Neutrophil (primary cell): Measurements from ENCODE around the gene RETREG1.

Source experiments
- H3K27ac ChIP-seq: fragments of 200-600 bp; sonication (generic); 2 replicates; pipeline ENCODE4 v1.5.1; 2016; ENCODE audit warnings: mild to moderate bottlenecking, moderate library complexity
- H3K27me3 ChIP-seq: fragments of 200-600 bp; sonication (generic); 2 replicates; pipeline ENCODE4 v1.6.0; 2016; ENCODE audit warnings: mild to moderate bottlenecking
- H3K36me3 ChIP-seq: fragments of 200-600 bp; sonication (generic); 2 replicates; pipeline ENCODE4 v1.5.1; 2017
- H3K4me1 ChIP-seq, 2 experiments: fragments of 200-600 bp in 1 of 2; sonication (generic) in 1 of 2; 1 replicate in 1 of 2; 2 replicates in 1 of 2; pipeline versions ENCODE4 v1.5.1 to v1.6.1; 2013 to 2016; ENCODE audit warnings: low read depth in 1 of 2, low read length in 1 of 2, mild to moderate bottlenecking in 1 of 2, moderate library complexity in 1 of 2; ENCODE audit not compliant: control insufficient read depth in 1 of 2, insufficient read depth in 1 of 2
- H3K4me3 ChIP-seq, 2 experiments: fragments of 200-600 bp in 1 of 2; sonication (generic) in 1 of 2; 1 replicate in 1 of 2; 2 replicates in 1 of 2; pipeline ENCODE4 v1.5.1; 2013 to 2016; ENCODE audit warnings: low read depth in 1 of 2, low read length in 1 of 2, mild to moderate bottlenecking in 1 of 2, moderate library complexity in 1 of 2
- H3K9me3 ChIP-seq: fragments of 200-600 bp; sonication (generic); 2 replicates; pipeline ENCODE4 v1.5.1; 2016
- TF ChIP-seq, protein P1 (sequence below): fragments of 200-600 bp; sonication (generic); IDR thresholded peaks from 2 replicates; pipeline ENCODE4 v1.5.1; 2016; ENCODE audit warnings: antibody characterized with exemption

The RETREG1 gene

DNA sequence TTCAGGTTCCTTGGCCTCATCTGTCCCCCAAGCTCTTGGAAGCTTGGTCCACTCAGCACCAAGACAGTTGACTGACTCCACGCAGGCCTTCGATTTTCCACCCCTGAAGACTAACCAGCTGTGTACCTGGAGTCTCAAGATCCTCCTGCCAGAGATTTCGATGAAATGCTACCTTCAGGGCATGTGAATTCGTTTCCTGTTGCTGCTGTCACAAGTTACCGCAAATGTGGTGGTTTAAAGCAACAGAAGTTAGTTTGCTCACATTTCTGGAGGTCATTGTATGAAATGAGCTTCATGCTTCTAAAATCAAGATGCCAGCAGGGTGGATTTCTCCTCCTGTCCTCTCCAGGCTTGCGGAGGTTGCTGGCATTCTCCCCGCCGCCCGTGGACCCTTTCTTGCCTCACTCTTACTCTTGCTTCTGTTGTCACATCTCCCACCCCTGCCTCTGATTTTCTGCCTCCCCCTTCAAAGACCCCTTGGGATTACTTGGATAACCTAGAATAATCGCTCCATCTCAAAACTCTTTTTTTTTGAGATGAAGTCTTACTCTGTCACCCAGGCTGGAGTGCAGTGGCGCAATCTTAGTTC lies 27.6 kb upstream of the RETREG1 start:
- Histone ChIP-seq H3K36me3 (no peaks in the 10 kb centered on the region), H3K4me3 (no peak overlapping the region), H3K9me3 (no peaks in the 10 kb centered on the region), H3K27me3 (no peaks in the 10 kb centered on the region), H3K27ac (no peak overlapping the region), H3K4me1 (no peaks in the 10 kb centered on the region)
- TF ChIP-seq, protein P1, sequence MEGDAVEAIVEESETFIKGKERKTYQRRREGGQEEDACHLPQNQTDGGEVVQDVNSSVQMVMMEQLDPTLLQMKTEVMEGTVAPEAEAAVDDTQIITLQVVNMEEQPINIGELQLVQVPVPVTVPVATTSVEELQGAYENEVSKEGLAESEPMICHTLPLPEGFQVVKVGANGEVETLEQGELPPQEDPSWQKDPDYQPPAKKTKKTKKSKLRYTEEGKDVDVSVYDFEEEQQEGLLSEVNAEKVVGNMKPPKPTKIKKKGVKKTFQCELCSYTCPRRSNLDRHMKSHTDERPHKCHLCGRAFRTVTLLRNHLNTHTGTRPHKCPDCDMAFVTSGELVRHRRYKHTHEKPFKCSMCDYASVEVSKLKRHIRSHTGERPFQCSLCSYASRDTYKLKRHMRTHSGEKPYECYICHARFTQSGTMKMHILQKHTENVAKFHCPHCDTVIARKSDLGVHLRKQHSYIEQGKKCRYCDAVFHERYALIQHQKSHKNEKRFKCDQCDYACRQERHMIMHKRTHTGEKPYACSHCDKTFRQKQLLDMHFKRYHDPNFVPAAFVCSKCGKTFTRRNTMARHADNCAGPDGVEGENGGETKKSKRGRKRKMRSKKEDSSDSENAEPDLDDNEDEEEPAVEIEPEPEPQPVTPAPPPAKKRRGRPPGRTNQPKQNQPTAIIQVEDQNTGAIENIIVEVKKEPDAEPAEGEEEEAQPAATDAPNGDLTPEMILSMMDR, result no peak

DNA sequence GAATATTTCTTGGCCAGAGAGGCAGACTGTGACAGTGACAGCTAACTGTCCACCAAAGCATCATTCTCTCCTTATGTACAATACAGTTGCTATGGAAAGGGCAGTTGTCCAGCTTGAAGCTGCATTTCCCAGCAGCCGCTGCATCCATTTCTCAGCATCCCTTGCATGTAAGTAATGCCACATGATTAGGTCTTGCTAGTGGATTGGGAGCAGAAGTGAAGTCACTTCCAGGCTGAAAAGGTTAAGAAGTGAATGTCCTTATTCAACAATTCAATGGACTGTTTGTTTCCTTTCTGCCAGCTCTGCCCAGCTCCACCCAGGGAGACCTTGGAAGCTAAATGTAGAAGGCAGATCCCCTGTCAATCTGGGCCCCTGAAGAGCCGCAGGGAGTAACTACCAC lies 26.1 kb upstream of the RETREG1 start:
- Histone ChIP-seq H3K4me1 (no peaks in the 10 kb centered on the region), H3K27me3 (no peaks in the 10 kb centered on the region), H3K9me3 (no peaks in the 10 kb centered on the region), H3K27ac (no peak overlapping the region), H3K4me3 (no peak overlapping the region), H3K36me3 (no peaks in the 10 kb centered on the region)
- TF ChIP-seq, protein P1, result no peak

DNA sequence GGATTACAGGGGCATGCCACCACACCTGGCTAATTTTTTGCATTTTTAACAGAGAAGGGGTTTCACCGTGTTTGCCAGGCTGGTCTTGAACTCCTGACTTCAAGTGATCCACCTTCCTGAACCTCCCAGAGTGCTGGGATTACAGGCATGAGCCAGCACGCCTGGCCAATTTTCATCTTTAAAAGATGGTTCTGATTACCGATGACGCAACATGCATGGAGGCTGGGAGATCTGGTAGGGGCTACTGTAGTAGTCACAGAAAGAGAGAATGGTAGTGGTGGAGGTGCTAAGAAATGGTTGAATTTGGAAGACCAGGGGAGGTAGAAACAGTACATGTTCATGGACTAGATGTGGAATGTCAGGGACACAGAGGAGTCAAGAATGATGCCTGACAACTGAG lies 22.4 kb upstream of the RETREG1 start:
- H3K36me3 ChIP-seq, result no peaks in the 10 kb centered on the region
- TF ChIP-seq, protein P1, result no peak
- H3K27ac ChIP-seq, result no peak overlapping the region
- no peaks in the 10 kb centered on the region for H3K27me3 ChIP-seq
- no peaks in the 10 kb centered on the region for H3K4me1 ChIP-seq
- H3K4me3 ChIP-seq, result no peak overlapping the region
- H3K9me3 ChIP-seq, result no peaks in the 10 kb centered on the region

DNA sequence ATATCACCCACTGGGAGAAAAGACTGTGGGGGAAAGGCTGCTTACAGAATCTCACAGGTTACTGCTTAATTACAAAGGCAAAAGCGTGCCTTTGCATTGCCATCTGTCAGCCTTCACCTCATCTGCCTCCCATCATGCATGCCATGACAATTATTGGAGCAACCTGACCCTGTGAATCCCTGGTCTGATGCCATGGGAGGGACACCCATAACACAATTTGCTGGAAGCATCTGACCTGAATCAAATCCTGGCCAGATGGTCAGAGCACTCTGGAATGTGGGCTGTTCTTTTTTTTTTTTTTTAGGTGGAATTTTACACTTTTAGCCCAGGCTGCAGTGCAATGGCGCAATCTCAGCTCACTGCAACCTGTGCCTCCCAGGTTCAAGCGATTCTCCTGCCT lies 11.6 kb upstream of the RETREG1 start:
- peaks cover 60% of the 10 kb centered on the region in 2 experiments for H3K4me1 ChIP-seq
- H3K36me3 ChIP-seq, result no peaks in the 10 kb centered on the region
- peak overlapping the region; percentile 73 for H3K27ac ChIP-seq
- no peaks in the 10 kb centered on the region for H3K9me3 ChIP-seq
- no peak overlapping the region for H3K4me3 ChIP-seq
- TF ChIP-seq, protein P1, result no peak
- H3K27me3 ChIP-seq, result no peaks in the 10 kb centered on the region

DNA sequence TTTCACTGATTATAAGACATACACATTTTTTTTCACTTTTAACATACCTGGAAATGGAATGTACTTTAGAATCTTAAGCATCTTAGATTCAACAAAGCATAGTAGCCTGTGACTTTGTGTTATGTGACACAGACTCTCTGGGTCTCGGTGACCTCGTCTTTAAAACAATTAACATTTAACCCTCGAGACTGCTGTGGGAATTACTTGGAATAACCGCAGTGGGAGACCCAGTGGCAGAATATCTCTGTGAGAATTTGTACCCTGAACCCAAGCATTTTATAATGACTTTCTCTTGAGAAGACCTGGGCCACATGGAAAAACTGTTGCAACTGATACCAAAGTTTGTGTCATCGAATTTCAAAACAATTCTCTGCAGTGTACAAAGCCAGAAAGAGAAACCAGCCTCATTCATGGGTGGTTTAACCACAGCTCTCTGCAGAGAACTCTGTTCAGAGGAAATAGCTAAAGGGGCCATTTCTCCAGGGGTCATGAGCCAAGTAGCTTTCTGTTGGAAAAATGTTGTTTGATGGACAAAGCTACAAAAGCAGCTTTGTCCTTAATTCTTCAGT lies 10.0 kb upstream of the RETREG1 start:
- Histone ChIP-seq H3K4me3 (no peak overlapping the region), H3K9me3 (no peaks in the 10 kb centered on the region), H3K4me1 (peaks cover 60 to 64% of the 10 kb centered on the region in 2 experiments), H3K36me3 (no peaks in the 10 kb centered on the region), H3K27me3 (no peaks in the 10 kb centered on the region), H3K27ac (peak overlapping the region; percentile 73)
- TF ChIP-seq, protein P1, result no peak
